Embryonic facial prominence (tissue), 1 donor: ENCODE measurements around the gene KLHL25.

Source experiments
- DNase-seq: peaks from one replicate; pipeline ENCODE4 v3.0.0-alpha.2; 2016; ENCODE audit errors: extremely low spot score

KLHL25 gene

DNA sequence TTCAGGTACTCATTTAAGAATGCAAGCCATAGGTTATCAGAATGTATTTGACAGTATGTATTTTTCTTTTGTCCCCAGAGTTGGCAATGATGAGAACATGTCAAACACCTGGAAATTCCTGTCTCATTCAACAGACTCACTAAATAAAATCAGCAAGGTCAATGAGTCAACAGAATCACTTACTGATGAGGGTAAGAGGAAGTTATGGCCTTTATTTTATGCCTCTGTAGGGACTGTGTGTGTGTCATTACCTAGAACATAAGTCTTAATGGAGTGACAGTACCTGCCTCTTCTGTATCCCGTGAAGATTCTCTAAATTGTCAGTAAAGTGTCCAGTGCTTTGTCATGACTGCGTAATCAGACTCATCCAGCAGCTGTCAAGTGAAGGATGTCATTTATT lies 77.5 kb downstream of the KLHL25 start:
- DNase-seq, result no peak

DNA sequence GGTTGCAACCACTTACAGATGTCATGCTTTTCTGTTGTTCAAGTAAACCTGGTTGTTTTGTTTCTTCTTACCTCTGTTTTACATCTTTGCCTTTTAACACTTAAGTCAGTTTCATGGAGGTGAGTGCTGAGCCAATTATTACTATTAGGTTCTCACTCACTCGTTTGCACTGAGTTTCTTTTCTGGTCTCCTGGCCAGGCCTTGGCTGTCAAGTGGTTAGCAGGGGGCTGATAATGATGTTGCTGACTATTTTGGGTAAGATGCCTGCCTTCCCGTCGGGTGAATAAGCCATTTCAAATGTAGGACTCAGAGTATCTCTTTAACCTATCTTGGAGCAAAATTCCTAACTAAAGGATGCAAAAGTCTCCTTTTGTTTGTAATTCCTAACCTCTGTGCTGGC lies 78.5 kb downstream of the KLHL25 start:
- DNase-seq, result no peak

DNA sequence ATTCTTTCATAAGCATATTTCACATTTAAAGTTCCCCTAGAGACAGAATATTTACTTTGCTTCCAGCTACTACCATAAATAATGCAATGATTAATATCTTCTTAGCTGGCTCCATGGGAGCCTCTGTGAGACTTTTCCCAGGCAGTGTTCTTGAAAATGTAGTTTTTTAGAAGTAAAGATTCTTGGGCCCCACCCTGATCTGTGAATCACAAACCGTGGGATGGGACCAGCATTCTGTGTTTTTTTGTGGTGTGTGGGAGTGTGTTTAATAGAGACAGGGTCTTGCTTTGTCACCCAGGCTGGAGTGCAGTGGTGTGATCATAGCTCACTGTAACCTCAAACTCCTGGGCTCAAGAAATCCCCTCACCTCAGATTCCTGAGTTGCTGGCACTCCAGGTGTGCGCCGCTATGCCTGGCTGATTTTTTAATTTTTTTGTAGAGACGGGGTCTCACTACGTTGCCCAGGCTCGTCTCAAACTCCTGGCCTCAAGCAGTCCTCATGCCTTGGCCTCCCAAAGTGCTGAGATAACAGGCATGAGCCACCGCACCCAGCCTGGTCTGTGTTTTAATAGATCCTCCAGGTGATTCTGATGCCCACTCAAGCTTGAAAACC lies 83.0 kb downstream of the KLHL25 start:
- DNase-seq, result no peak

DNA sequence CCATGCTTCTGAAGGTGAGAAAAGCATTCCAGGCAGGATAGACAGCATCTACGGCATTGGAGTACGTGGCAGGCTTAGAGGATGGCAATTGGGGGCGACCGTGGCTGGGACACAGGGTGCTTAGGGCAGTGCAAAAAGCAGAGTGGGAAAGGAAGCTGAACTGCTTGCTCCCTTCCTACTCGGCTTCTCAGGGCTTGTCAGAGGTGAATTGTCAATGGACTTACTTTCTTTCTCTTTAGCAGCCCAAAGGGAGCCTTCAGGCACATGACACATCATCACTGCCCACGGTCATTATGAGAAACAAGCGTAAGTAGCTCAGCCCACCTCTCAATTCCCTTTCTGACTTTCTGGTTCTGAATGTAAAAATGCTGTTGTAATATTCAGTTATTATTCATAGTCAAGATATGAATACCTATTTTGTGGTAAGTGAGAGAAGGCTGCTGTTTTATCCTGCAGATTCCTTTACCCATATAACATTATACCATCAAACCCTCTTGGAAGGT lies 84.3 kb downstream of the KLHL25 start:
- no peak for DNase-seq
